SK-N-SH treated with all-trans-retinoic acid at 6 μM for 48 hours (cell line): ENCODE data around the gene SLC6A8.
"Not testable (repeated sequence)": the region's sequence is repeated elsewhere in the genome, so short reads cannot be mapped to it uniquely, and the experiment has no call there.

Experiments
- ATAC-seq: fragments of 200-7000 bp; cut with Tn5 transposase; 3 replicates; pipeline ENCODE4 v1.9.1; 2020; ENCODE audit warnings: mild to moderate bottlenecking, moderate library complexity
- ARNTL ChIP-seq: fragments of 450-650 bp; formaldehyde crosslinking; IDR thresholded peaks from 2 replicates; pipeline ENCODE4 v1.5.0; 2020; ENCODE audit warnings: low read depth, mild to moderate bottlenecking, moderate library complexity, borderline replicate concordance
- BACH2 ChIP-seq: fragments of 250-450 bp; sonication (Bioruptor Pico); IDR thresholded peaks from 2 replicates; pipeline ENCODE4 v1.9.0; 2021; ENCODE audit warnings: mild to moderate bottlenecking, borderline replicate concordance
- CREB5 ChIP-seq: fragments of 250-450 bp; sonication (Bioruptor Pico); IDR thresholded peaks from 2 replicates; pipeline ENCODE4 v1.5.1; 2020; ENCODE audit warnings: low read depth, mild to moderate bottlenecking, moderate library complexity
- CSDC2 ChIP-seq: fragments of 250-450 bp; sonication (Bioruptor Pico); IDR thresholded peaks from 2 replicates; pipeline ENCODE4 v1.5.0; 2020; ENCODE audit warnings: mild to moderate bottlenecking, moderate library complexity
- CSRNP3 ChIP-seq: fragments of 250-450 bp; sonication (Bioruptor Pico); IDR thresholded peaks from 2 replicates; pipeline ENCODE4 v1.5.1; 2021; ENCODE audit warnings: mild to moderate bottlenecking, moderate library complexity
- ESRRG ChIP-seq: fragments of 250-450 bp; sonication (Bioruptor Pico); IDR thresholded peaks from 2 replicates; pipeline ENCODE4 v1.6.1; 2021; ENCODE audit warnings: mild to moderate bottlenecking
- GLIS3 ChIP-seq: fragments of 250-450 bp; sonication (Bioruptor Pico); IDR thresholded peaks from 2 replicates; pipeline ENCODE4 v1.5.0; 2020; ENCODE audit warnings: mild to moderate bottlenecking, moderate library complexity
- OSR1 ChIP-seq: fragments of 250-450 bp; sonication (Bioruptor Pico); IDR thresholded peaks from 2 replicates; pipeline ENCODE4 v1.8.0; 2022; ENCODE audit warnings: moderate library complexity, mild to moderate bottlenecking, inconsistent platforms
- PATZ1 ChIP-seq: fragments of 250-450 bp; sonication (Bioruptor Pico); IDR thresholded peaks from 2 replicates; pipeline ENCODE4 v1.8.0; 2020; ENCODE audit warnings: mild to moderate bottlenecking, moderate library complexity, borderline replicate concordance
- PPARA ChIP-seq: fragments of 250-450 bp; sonication (Bioruptor Pico); IDR thresholded peaks from 2 replicates; pipeline ENCODE4 v1.5.0; 2020; ENCODE audit warnings: mild to moderate bottlenecking, borderline replicate concordance
- SNAI2 ChIP-seq: fragments of 250-450 bp; sonication (Bioruptor Pico); IDR thresholded peaks from 2 replicates; pipeline ENCODE4 v1.5.0; 2020; ENCODE audit warnings: mild to moderate bottlenecking, moderate library complexity
- TCF4 ChIP-seq: fragments of 250-450 bp; sonication (Bioruptor Pico); IDR thresholded peaks from 2 replicates; pipeline ENCODE4 v1.8.0; 2021; ENCODE audit warnings: mild to moderate bottlenecking, moderate library complexity, borderline replicate concordance
- TSHZ2 ChIP-seq: fragments of 250-450 bp; sonication (Bioruptor Pico); IDR thresholded peaks from 2 replicates; pipeline ENCODE4 v1.5.0; 2020; ENCODE audit warnings: mild to moderate bottlenecking, moderate library complexity
- ZC3H10 ChIP-seq: fragments of 250-450 bp; sonication (Bioruptor Pico); IDR thresholded peaks from 2 replicates; pipeline ENCODE4 v1.5.1; 2021; ENCODE audit warnings: mild to moderate bottlenecking, moderate library complexity
- ZFP3 ChIP-seq: fragments of 250-450 bp; sonication (Bioruptor Pico); IDR thresholded peaks from 2 replicates; pipeline ENCODE4 v1.5.0; 2020; ENCODE audit warnings: mild to moderate bottlenecking, moderate library complexity
- ZFP30 ChIP-seq: fragments of 450-650 bp; formaldehyde crosslinking; IDR thresholded peaks from 2 replicates; pipeline ENCODE4 v1.5.0; 2022; ENCODE audit warnings: mild to moderate bottlenecking, moderate library complexity
- ZNF565 ChIP-seq: fragments of 450-650 bp; formaldehyde crosslinking; conservative IDR thresholded peaks from 2 replicates; pipeline ENCODE4 v1.5.0; 2020; ENCODE audit warnings: low read depth, mild to moderate bottlenecking, moderate library complexity
- ZNF70 ChIP-seq: fragments of 450-650 bp; formaldehyde crosslinking; IDR thresholded peaks from 2 replicates; pipeline ENCODE4 v1.5.0; 2020; ENCODE audit warnings: mild to moderate bottlenecking, moderate library complexity
- ZNF8 ChIP-seq: fragments of 450-650 bp; formaldehyde crosslinking; IDR thresholded peaks from 2 replicates; pipeline ENCODE4 v1.5.0; 2020; ENCODE audit warnings: mild to moderate bottlenecking, moderate library complexity
- TF ChIP-seq, protein P1 (sequence below): fragments of 250-450 bp; sonication (Bioruptor Pico); IDR thresholded peaks from 2 replicates; pipeline ENCODE4 v1.8.0; 2021; ENCODE audit warnings: low read depth, mild to moderate bottlenecking, moderate library complexity, borderline replicate concordance

Gene SLC6A8

DNA sequence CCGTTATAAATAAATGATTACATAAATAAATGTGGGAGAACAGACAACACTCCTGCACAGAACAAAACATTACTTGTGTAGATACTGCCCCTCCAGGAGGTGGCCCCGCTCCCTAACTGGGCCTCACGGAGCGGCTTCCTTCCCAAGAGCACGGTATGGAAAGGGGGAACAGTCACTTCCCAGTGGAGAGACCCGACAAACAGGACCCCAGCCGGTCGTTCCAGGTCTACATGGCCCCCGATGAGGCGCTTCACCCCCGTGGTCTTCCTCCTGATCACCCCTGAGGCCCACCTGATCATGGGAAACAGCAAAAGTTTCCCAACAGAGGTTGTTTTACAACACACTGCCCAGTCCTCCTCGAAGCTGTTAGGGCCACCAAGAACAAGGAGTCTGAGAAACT lies 6.6 kb upstream of the SLC6A8 start:
- no peak for TF ChIP-seq ARNTL (CRISPR knock-in tag)
- TF ChIP-seq GLIS3 (CRISPR knock-in tag), result no peak
- TF ChIP-seq PPARA, result no peak
- no peak for TF ChIP-seq CREB5 (CRISPR knock-in tag)
- TF ChIP-seq, protein P1, sequence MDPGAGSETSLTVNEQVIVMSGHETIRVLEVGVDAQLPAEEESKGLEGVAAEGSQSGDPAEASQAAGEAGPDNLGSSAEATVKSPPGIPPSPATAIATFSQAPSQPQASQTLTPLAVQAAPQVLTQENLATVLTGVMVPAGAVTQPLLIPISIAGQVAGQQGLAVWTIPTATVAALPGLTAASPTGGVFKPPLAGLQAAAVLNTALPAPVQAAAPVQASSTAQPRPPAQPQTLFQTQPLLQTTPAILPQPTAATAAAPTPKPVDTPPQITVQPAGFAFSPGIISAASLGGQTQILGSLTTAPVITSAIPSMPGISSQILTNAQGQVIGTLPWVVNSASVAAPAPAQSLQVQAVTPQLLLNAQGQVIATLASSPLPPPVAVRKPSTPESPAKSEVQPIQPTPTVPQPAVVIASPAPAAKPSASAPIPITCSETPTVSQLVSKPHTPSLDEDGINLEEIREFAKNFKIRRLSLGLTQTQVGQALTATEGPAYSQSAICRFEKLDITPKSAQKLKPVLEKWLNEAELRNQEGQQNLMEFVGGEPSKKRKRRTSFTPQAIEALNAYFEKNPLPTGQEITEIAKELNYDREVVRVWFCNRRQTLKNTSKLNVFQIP (CRISPR knock-in tag), result no peak
- TF ChIP-seq ZNF70 (CRISPR knock-in tag), result no peak
- no peak for TF ChIP-seq SNAI2
- no peak for TF ChIP-seq TSHZ2
- TF ChIP-seq ZNF8 (CRISPR knock-in tag), result no peak
- TF ChIP-seq ZNF565, result no peak
- no peak for TF ChIP-seq ZC3H10 (CRISPR knock-in tag)
- TF ChIP-seq OSR1 (CRISPR knock-in tag), result no peak
- no peak for TF ChIP-seq ZFP3 (CRISPR knock-in tag)
- TF ChIP-seq ESRRG (CRISPR knock-in tag), result no peak
- TF ChIP-seq PATZ1, result no peak
- no peak for TF ChIP-seq CSDC2 (CRISPR knock-in tag)
- no peak for TF ChIP-seq BACH2 (CRISPR knock-in tag)
- no peak for TF ChIP-seq ZFP30
- no peak for TF ChIP-seq TCF4 (CRISPR knock-in tag)
- no peak for TF ChIP-seq CSRNP3 (CRISPR knock-in tag)
- TF ChIP-seq, all 23 proteins: peak for 0
- no peak for ATAC-seq

GRCh38 chrX:153683486-153683885 lies 4.2 kb upstream of the SLC6A8 start:
- not testable (repeated sequence) for ATAC-seq

DNA sequence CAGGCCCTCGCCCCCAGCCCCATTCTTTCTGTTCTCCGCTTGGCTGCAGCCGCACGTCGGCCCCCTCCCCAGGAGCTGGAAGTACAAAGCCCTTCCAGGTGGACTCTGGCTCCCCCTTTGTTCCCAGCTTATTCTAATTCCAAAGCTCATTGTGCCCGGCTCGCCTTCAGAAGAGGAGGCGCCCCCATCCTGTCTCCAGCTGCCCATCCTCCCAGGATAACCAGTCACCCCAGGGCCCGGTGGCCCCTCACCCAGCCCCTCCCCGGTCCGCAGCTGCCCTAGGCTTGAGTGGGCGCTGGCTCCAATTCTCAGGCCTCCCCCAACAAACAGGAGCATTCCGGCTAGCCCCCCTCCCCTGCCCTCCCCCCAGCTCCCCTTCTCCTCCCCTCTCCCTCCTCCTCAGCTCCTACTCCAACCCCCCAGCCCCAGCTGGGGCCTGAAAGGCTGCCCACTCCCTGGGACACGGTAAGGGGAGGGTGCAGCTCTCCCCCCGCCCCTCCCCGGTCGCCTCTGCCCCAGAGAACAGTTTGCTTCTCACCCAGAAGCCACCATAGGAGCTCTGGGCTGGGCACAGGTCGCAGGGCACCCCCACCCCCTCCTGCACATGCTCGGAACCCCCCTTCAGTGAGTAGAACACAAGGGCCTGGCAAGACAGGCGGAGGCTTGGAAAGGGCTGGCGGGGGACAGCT lies 3.1 kb upstream of the SLC6A8 start:
- TF ChIP-seq CSRNP3 (CRISPR knock-in tag) (no peak), ZNF8 (CRISPR knock-in tag) (no peak)
- ATAC-seq, result no peak
